HepG2 (cell line): ENCODE measurements around the gene SALL4.

Experiments used
- GMEB1 ChIP-seq: sonication (generic); formaldehyde crosslinking; IDR thresholded peaks from 2 replicates; pipeline ENCODE4 v1.5.1; 2020; ENCODE audit warnings: missing genetic modification reagents, mild to moderate bottlenecking, borderline replicate concordance
- KIAA2018 ChIP-seq: sonication (generic); formaldehyde crosslinking; IDR thresholded peaks from 2 replicates; pipeline ENCODE4 v1.5.0; 2020; ENCODE audit warnings: mild to moderate bottlenecking, missing genetic modification reagents, borderline replicate concordance
- ZNF713 ChIP-seq: sonication (generic); formaldehyde crosslinking; IDR thresholded peaks from 2 replicates; pipeline ENCODE4 v1.4.0; 2020; ENCODE audit warnings: mild to moderate bottlenecking, missing genetic modification reagents

- TF ChIP-seq KIAA2018 (CRISPR knock-in tag) (no peak), ZNF713 (CRISPR knock-in tag) (no peak), GMEB1 (CRISPR knock-in tag) (no peak)
These were observed 10.7 kb downstream of the SALL4 start for GRCh38 chr20:51791626-51792025.
